ENCODE results near the gene MUS81.
"Not testable (repeated sequence)": the region's sequence is repeated elsewhere in the genome, so short reads cannot be mapped to it uniquely, and the experiment has no call there.

The MUS81 gene

GRCh38 chr11:65834202-65834601 is 26.0 kb upstream of the MUS81 start:
- TF ChIP-seq, protein P1, sequence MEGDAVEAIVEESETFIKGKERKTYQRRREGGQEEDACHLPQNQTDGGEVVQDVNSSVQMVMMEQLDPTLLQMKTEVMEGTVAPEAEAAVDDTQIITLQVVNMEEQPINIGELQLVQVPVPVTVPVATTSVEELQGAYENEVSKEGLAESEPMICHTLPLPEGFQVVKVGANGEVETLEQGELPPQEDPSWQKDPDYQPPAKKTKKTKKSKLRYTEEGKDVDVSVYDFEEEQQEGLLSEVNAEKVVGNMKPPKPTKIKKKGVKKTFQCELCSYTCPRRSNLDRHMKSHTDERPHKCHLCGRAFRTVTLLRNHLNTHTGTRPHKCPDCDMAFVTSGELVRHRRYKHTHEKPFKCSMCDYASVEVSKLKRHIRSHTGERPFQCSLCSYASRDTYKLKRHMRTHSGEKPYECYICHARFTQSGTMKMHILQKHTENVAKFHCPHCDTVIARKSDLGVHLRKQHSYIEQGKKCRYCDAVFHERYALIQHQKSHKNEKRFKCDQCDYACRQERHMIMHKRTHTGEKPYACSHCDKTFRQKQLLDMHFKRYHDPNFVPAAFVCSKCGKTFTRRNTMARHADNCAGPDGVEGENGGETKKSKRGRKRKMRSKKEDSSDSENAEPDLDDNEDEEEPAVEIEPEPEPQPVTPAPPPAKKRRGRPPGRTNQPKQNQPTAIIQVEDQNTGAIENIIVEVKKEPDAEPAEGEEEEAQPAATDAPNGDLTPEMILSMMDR (IDR thresholded peaks at IDR 0.05; ENCODE audit: extremely low read depth, missing control alignments) = no peak

GRCh38 chr11:65842144-65842543 is 18.1 kb upstream of the MUS81 start:
- TF ChIP-seq, protein P1 (IDR thresholded peaks at IDR 0.05; ENCODE audit: extremely low read depth, missing control alignments) = no peak
- no peak for DNase-seq (ENCODE audit: low spot score)

More at GRCh38 chr11:65834202-65834601, 26.0 kb upstream of the MUS81 start:
- no peak for DNase-seq (ENCODE audit: low spot score)

DNA sequence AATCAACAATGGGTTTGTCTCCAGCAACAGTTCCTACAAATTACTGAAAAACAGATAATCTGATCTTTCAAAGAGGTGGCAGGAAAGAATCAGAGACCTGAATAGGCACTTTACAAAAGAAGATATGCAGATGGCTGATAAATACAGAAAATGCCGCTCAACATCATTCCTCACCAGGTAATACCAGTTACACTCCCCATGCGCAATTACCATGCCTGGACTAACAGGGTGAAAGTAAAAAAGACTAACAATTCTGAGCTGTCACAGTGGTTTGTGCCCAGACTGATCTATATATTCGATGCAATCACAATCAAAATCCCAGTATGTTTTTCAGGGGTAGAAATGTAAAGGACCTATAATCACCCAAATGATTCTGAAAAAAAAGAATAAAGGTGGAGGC is 16.4 kb upstream of the MUS81 start:
- DNase-seq (ENCODE audit: low spot score) = no peak
- TF ChIP-seq, protein P1 (IDR thresholded peaks at IDR 0.05; ENCODE audit: extremely low read depth, missing control alignments) = no peak

- no peak for DNase-seq (ENCODE audit: low spot score)
- TF ChIP-seq, protein P1 (IDR thresholded peaks at IDR 0.05; ENCODE audit: extremely low read depth, missing control alignments) = no peak
Measured at GRCh38 chr11:65844231-65844872, 15.9 kb upstream of the MUS81 start.

- DNase-seq (ENCODE audit: low spot score) = no peak
- TF ChIP-seq, protein P1 (IDR thresholded peaks at IDR 0.05; ENCODE audit: extremely low read depth, missing control alignments) = no peak
Measured at GRCh38 chr11:65847746-65848145, 12.5 kb upstream of the MUS81 start.

- not testable (repeated sequence) for DNase-seq (ENCODE audit: low spot score)
Measured at GRCh38 chr11:65848693-65849092, 11.5 kb upstream of the MUS81 start.

DNA sequence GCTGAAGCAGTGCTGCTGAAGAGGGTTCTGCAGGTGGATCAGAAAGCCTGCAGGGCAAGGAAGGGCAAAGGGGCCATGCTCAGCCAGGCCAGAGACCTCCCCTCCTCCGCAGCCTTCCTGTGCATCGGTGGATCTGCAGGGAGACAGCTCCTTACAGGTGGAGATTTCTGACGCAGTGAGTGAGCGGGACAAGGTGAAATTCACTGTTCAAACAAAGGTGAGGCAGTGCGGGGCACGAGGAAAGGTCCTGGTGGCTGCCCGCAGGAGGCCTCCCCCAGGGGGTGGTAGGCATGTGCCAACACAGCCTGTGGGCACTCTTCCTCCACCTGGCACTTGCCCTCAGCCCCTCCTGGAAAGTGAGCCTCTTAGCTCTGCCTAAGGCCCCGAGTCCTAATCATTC is 10.9 kb upstream of the MUS81 start:
- no peak for DNase-seq (ENCODE audit: low spot score)
- TF ChIP-seq, protein P1 (IDR thresholded peaks at IDR 0.05; ENCODE audit: extremely low read depth, missing control alignments) = no peak

DNA sequence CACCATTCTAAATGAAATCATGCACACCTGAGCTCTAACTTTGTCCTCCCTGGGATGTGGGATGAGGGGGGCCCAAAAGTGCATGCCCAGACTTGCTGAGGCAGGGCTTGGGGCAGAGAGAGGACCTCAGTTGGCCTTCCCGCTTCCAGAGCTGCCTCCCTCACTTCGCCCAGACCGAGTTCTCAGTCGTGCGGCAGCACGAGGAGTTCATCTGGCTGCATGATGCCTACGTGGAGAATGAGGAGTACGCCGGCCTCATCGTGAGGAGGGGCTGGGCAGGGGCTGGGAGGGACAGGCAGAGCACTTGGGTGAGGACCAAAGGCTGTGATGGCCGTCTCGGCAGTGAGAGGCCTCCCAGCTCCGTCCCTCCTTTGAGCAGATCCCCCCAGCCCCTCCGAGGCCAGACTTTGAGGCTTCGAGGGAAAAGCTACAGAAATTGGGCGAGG is 10.4 kb upstream of the MUS81 start:
- no peak for DNase-seq (ENCODE audit: low spot score)
- TF ChIP-seq, protein P1 (IDR thresholded peaks at IDR 0.05; ENCODE audit: extremely low read depth, missing control alignments) = no peak

Data from GM20000 (cell line).